RPMI8226 (cell line): Measurements from ENCODE around the gene IFNA10.
A peak's percentile ranks its signal among the peaks of the same experiment; 100 is the strongest.
"Not testable (repeated sequence)": the region's sequence is repeated elsewhere in the genome, so short reads cannot be mapped to it uniquely, and the experiment has no call there.

Experiments
- DNase-seq: peaks from one replicate; pipeline ENCODE4 v3.0.0-alpha.2; 2015

The IFNA10 gene

DNA sequence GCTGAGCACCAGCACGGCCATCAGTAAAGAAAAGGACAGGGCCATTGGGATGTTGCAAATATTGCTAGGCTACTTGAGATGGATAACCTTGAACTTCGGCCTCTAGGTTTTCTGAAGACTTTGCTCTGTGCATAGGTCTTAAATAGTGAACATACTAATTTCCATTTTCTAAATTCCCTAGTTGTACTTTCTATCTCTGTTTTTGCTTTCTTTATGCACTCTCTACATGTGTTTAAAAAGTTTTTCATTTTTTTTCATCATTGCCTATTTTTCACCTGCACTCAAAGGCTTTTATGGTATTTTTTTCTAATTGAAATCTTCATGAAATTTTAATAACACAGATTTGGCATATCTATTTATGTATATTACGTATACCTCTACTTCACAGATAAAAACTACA lies 19.5 kb downstream of the IFNA10 start, which contains the start of gene IFNA4:
IFNA4 (minus strand) TSS at position 101 of the 400 bp plus-strand sequence; CDS start at position 45, 56 bp downstream.
- DNase-seq, result not testable (repeated sequence)

DNA sequence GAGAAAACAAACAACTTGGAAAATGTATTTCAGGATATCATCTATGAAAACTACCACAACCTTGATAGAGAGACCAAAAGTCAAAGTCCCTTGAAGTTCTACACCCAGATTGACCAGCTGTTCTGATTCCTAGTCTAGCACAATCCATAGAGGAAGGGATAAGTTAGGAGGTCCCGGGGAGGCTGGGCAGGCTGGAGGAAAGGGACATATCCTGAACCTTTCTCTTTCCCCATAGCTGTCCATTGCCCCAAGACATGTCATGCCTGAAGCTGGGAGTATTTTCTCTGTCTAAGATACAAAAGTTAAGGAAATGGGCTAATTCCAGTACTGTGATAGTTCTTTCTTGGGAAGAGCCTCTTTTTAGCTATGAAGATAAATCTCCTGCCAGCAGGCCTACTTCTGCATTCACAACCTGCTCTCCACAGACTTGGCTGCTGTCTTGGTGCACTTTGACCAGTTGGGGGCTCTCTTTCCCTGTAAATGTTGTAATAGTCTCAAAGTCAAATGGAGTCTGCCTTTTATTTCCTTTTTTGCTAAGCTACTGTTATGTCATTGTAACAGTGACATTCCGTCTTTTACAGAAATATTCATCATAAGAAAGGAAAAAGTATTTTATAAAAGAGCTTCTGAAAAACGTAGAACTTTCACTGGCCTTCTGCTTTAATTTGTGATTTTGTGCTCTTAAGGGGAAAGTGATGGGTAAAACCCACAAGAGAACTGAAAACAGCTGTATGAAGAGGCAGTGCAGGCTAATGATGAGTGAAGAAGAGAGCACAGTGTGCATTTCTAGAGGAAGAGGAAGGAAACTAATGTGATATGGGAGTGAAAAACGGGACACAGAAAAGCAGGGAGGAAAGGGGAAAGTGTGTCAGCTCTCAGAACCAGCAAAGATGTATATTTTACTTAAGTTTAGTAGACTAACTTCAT lies 23.9 kb downstream of the IFNA10 start:
- peak; percentile 17 for DNase-seq

DNA sequence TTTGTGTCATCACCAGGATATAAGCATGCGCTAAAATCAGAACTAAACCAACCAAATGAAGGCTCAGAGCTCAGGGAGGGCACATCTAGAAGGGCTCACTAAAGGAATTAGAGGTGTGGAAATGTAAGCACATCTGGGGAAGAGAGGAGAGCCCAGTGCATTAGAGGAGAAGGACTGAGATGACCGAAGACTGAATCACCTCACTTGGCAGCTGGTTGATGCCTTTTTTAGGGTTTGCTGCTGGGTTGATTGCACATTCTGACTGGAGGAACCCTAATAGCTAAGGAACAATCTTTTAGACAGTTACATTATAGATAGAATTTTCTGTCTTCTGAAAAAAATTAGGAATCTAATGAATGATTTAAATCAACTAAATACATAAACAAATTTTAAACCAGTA lies 32.3 kb downstream of the IFNA10 start:
- no peak for DNase-seq

DNA sequence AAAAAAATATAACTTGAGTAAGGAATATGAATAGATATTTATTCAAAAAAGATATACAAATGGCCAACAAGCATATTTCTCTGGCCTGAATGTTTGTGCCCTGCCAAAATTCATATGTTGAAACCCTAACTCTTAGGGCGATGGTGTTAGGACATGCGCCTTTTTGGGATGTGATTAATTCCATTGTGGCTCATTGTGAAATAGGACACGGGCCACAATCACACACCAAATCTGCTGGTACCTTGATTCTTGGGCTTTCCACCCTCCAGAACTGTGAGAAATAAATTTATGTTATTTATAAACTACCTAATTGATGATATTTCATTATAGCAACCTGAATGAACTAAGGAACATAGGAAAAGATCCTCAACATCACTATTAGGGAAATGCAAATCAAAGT lies 34.8 kb downstream of the IFNA10 start:
- DNase-seq, result no peak

DNA sequence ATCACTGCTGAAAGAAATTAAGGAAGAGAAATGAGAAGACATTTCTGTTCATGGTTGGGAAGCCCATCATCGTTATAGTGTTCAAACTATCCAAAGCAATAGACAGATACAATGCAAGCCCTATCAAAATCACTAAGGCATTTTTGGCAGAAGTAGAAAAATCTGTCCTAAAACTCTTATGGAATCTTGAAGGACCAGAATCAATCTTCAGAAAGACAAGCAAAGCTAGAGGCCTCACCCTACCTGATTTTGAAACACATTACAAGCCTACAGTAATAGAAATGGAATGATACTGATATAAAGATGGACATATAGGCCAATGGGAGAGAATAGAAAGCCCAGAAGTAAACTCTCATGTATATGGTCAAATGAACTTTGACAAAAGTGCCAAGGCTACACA lies 35.6 kb downstream of the IFNA10 start:
- no peak for DNase-seq

DNA sequence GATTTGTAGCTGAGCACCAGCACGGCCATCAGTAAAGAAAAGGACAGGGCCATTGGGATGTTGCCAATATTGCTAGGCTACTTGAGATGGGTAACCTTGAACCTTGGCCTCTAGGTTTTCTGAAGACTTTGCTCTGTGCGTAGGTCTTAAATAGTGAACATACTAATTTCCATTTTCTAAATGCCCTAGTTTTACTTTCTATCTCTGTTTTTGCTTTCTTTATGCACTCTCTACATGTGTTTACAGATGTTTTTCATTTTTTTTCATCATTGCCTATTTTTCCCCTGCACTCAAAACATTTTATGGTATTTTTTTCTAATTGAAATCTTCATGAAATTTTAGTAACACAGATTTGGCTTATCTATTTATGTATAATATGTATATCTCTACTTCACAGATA lies 40.4 kb downstream of the IFNA10 start, which contains the start of gene IFNA21:
IFNA21 (minus strand) TSS at position 101 of the 400 bp plus-strand sequence; CDS start at position 53, 48 bp downstream.
- not testable (repeated sequence) for DNase-seq

DNA sequence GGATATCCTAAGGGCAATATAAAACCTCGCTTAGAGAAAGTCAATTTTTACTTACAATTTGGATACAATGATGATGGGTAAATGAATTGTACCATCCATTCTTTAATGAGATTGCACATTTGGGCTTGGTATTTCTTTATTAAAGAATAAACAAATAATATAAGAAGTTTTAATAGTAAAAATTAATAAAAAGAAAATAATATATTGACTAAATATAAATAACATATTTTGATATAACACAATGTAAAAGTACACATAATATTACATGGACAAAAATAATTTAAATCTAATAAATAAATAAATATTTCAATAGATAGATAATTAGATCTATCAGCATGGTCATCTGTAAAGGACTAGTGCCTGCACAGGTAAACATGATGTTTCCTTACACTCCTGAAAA lies 41.4 kb downstream of the IFNA10 start:
- DNase-seq, result no peak

DNA sequence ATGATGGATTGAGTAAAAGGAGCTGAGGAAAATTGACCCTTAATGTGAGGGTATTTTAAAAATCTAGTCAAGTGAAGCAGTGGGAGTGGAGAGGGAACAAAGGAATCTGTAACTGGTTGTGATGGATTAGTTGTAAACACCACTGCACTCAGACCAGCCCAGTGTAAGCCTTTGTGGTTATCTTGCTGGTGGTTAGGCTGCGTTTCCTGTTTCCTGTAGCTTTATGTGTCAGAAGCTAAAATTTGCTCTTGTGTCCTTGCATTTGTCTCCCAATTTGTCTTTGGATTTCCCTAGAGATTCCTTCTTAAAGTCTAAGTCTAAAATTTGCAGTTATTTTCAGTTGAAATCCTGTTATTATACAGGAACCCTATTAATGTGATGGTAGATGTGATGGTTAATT lies 46.8 kb downstream of the IFNA10 start:
- no peak for DNase-seq
